Endothelial cell of umbilical vein (primary cell): ENCODE data around the gene DISP3.
"Not testable (repeated sequence)": the region's sequence is repeated elsewhere in the genome, so short reads cannot be mapped to it uniquely, and the experiment has no call there.

Source experiments
- EZH2 ChIP-seq: IDR thresholded peaks from 2 replicates; pipeline ENCODE4 v1.6.1; 2012; ENCODE audit warnings: borderline replicate concordance, low read depth, mild to moderate bottlenecking, moderate library complexity, low read length, inconsistent platforms; ENCODE audit not compliant: severe bottlenecking
- GATA2 ChIP-seq: IDR thresholded peaks from 2 replicates; pipeline ENCODE4 v1.7.0; 2011; ENCODE audit warnings: low read depth, mild to moderate bottlenecking, moderate library complexity, mixed read lengths, low read length; ENCODE audit not compliant: insufficient read length, insufficient read depth
- MAX ChIP-seq: IDR thresholded peaks from 2 replicates; pipeline ENCODE4 v1.6.1; 2011; ENCODE audit not compliant: insufficient read depth, insufficient read length
- MYC ChIP-seq: IDR thresholded peaks from one replicate; pipeline ENCODE4 v1.6.1; 2011; ENCODE audit warnings: mild to moderate bottlenecking, low read depth, low read length
- POLR2A ChIP-seq: IDR thresholded peaks from 2 replicates; pipeline ENCODE4 v1.6.1; 2012; ENCODE audit warnings: low read depth, mild to moderate bottlenecking, control low read depth, low read length
- TF ChIP-seq, protein P1 (sequence below), 2 donors: IDR thresholded peaks; 1 replicate in 1 of 2; 2 replicates in 1 of 2; pipeline ENCODE4 v1.5.1; 2011; ENCODE audit warnings: low read length in 2 of 2, mild to moderate bottlenecking in 2 of 2, moderate library complexity in 2 of 2, control low read depth in 1 of 2, inconsistent platforms in 1 of 2, low read depth in 1 of 2; ENCODE audit not compliant: insufficient read depth in 1 of 2; ENCODE audit errors: extremely low read depth in 1 of 2

DNA sequence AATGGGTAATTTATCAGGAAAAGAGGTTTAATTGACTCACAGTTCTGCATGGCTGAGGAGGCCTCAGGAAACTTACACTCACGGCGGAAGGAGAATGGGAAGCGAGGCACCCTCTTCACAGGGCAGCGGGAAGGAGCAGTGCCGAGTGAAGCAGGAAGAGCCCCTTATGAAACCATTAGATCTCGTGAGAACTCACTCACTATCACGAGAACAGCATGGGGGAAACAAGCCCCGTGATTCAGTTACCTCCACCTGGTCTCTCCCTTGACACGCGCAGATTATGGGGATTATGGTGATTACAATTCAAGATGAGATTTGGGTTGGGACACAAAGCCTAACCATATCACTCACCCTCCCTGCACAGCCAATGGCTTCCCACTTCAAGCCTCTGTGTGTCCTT, 101.1 kb downstream of the DISP3 start:
- TF ChIP-seq, protein P1, sequence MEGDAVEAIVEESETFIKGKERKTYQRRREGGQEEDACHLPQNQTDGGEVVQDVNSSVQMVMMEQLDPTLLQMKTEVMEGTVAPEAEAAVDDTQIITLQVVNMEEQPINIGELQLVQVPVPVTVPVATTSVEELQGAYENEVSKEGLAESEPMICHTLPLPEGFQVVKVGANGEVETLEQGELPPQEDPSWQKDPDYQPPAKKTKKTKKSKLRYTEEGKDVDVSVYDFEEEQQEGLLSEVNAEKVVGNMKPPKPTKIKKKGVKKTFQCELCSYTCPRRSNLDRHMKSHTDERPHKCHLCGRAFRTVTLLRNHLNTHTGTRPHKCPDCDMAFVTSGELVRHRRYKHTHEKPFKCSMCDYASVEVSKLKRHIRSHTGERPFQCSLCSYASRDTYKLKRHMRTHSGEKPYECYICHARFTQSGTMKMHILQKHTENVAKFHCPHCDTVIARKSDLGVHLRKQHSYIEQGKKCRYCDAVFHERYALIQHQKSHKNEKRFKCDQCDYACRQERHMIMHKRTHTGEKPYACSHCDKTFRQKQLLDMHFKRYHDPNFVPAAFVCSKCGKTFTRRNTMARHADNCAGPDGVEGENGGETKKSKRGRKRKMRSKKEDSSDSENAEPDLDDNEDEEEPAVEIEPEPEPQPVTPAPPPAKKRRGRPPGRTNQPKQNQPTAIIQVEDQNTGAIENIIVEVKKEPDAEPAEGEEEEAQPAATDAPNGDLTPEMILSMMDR (IDR thresholded peaks at IDR 0.05; ENCODE audit: extremely low read depth in 1 of 2, insufficient read depth in 1 of 2, low read depth in 1 of 2, low read length in 2 of 2), result not testable (repeated sequence)
- not testable (repeated sequence) for TF ChIP-seq POLR2A, GATA2, MAX, EZH2, MYC
